HepG2 (cell line): ENCODE data around the gene ADGRE2. TPM values are rescaled to one million over a fixed set of nuclear protein-coding genes. Genes with fewer than 3 reads are reported as not detected.

Experiments
- ATAC-seq: fragments of 200-7000 bp; cut with Tn5 transposase; 3 replicates; pipeline ENCODE4 v1.9.1; 2020; ENCODE audit warnings: mild to moderate bottlenecking, moderate library complexity
- BruUV-seq: library from RNA; stranded (reverse); fragments of 400-500 nt; replicated peaks from 2 replicates; lab custom pipeline; 2021; lab: Mats Ljungman, UMichigan
- CTCF ChIA-PET: fragments of 300-600 bp; formaldehyde crosslinking; extraction: SDS; loops from one replicate; lab custom pipeline; 2021; ENCODE audit warnings: low total read pairs, inconsistent platforms, low intra/inter-chr PET ratio; lab: Yijun Ruan, JAX
- POLR2A ChIA-PET: fragments of 350-600 bp; sonication (Branson Sonifier 250); formaldehyde crosslinking; loops from one replicate; lab custom pipeline; 2020; ENCODE audit warnings: antibody characterized with exemption, inconsistent platforms; lab: Yijun Ruan, JAX
- DNase-seq: peaks from one replicate; pipeline ENCODE4 v3.0.0-alpha.2; 2015; ENCODE audit warnings: low spot score
- FAIRE-seq: peaks from 3 replicates; lab custom pipeline; 2011; peaks lifted over from hg19 to GRCh38; lab: Jason Lieb, UNC
- H2AFZ ChIP-seq: one replicate; pipeline ENCODE4 v1.6.1; 2011; ENCODE audit warnings: low read length, inconsistent platforms
- H3K27ac ChIP-seq: fragments of 300-600 bp; 3 replicates; pipeline ENCODE4 v1.8.0; 2011; ENCODE audit warnings: mixed run types, mild to moderate bottlenecking, mixed read lengths, low read length, inconsistent platforms; ENCODE audit not compliant: insufficient read depth; ENCODE audit errors: extremely low read length
- H3K27me3 ChIP-seq, 2 experiments: fragments of 200-600 bp in 1 of 2; 2 replicates in 1 of 2; 3 replicates in 1 of 2; pipeline versions ENCODE4 v1.6.0 to v1.8.0; 2011; ENCODE audit warnings: low read length in 2 of 2, mild to moderate bottlenecking in 2 of 2, moderate library complexity in 2 of 2, inconsistent platforms in 1 of 2; ENCODE audit not compliant: insufficient read depth in 2 of 2, control insufficient read depth in 1 of 2
- H3K36me3 ChIP-seq, 2 experiments: fragments of 200-600 bp in 1 of 2; replicated peaks in 1 of 2; 2 replicates in 1 of 2; 3 replicates in 1 of 2; pipeline versions ENCODE4 v1.5.1 to v1.8.0; 2011; ENCODE audit warnings: low read length in 2 of 2, inconsistent platforms in 1 of 2; ENCODE audit not compliant: insufficient read depth in 2 of 2, control insufficient read depth in 1 of 2
- H3K4me1 ChIP-seq: 2 replicates; pipeline ENCODE4 v1.5.1; 2012; ENCODE audit warnings: low read length, inconsistent platforms; ENCODE audit not compliant: insufficient read depth
- H3K4me2 ChIP-seq: 2 replicates; pipeline ENCODE4 v1.6.0; 2011; ENCODE audit warnings: low read depth, low read length, inconsistent platforms
- H3K4me3 ChIP-seq, 3 experiments: fragments of 200-600 bp in 1 of 3; sonication (generic), shearing (Covaris generic) in 1 of 3; replicated peaks in 1 of 3; 2 replicates each; pipeline ENCODE4 v1.5.1; 2011 to 2016; ENCODE audit warnings: low read length in 3 of 3, inconsistent platforms in 2 of 3, low read depth in 2 of 3, mild to moderate bottlenecking in 2 of 3, control low read depth in 1 of 3, mixed read lengths in 1 of 3; ENCODE audit not compliant: insufficient read depth in 1 of 3
- H3K79me2 ChIP-seq: one replicate; pipeline ENCODE4 v1.6.1; 2011; ENCODE audit warnings: low read length, inconsistent platforms; ENCODE audit not compliant: insufficient read depth
- H3K9ac ChIP-seq: 2 replicates; pipeline ENCODE4 v1.6.0; 2011; ENCODE audit warnings: mild to moderate bottlenecking, low read depth, low read length, inconsistent platforms; ENCODE audit not compliant: insufficient read depth
- H3K9me3 ChIP-seq: 2 replicates; pipeline ENCODE4 v1.5.1; 2012; ENCODE audit warnings: mild to moderate bottlenecking, low read length
- H4K20me1 ChIP-seq: 2 replicates; pipeline ENCODE4 v1.6.0; 2011; ENCODE audit warnings: inconsistent platforms, mild to moderate bottlenecking, low read length, moderate library complexity; ENCODE audit not compliant: insufficient read depth
- ATAD3A ChIP-seq: sonication (generic); formaldehyde crosslinking; IDR thresholded peaks from 2 replicates; pipeline ENCODE4 v1.4.0; 2020; ENCODE audit warnings: missing genetic modification reagents
- CHCHD3 ChIP-seq: sonication (generic); formaldehyde crosslinking; IDR thresholded peaks from 2 replicates; pipeline ENCODE4 v1.8.0; 2022; ENCODE audit warnings: mild to moderate bottlenecking, missing genetic modification reagents, moderate library complexity
- EHMT2 ChIP-seq: fragments of 200-600 bp; sonication (generic); IDR thresholded peaks from 2 replicates; pipeline ENCODE4 v1.7.0; 2017; ENCODE audit warnings: antibody characterized with exemption, low read depth, low read length, borderline replicate concordance
- FLYWCH1 ChIP-seq: sonication (generic); formaldehyde crosslinking; IDR thresholded peaks from 2 replicates; pipeline ENCODE4 v1.8.1; 2023; ENCODE audit warnings: mild to moderate bottlenecking, missing genetic modification reagents
- KDM4B ChIP-seq: sonication (generic); formaldehyde crosslinking; IDR thresholded peaks from 2 replicates; pipeline ENCODE4 v1.4.0; 2020; ENCODE audit warnings: missing genetic modification reagents
- NFE2 ChIP-seq: sonication (generic); formaldehyde crosslinking; IDR thresholded peaks from 2 replicates; pipeline ENCODE4 v1.4.0; 2020; ENCODE audit warnings: missing genetic modification reagents
- POLR2A ChIP-seq, 2 experiments: IDR thresholded peaks; 2 replicates each; pipeline ENCODE4 v1.6.1; 2011; ENCODE audit warnings: low read depth in 2 of 2, low read length in 2 of 2, mild to moderate bottlenecking in 1 of 2, moderate library complexity in 1 of 2; ENCODE audit not compliant: insufficient read depth in 1 of 2
- RARA ChIP-seq: IDR thresholded peaks from 2 replicates; pipeline ENCODE4 v1.6.1; 2016; ENCODE audit warnings: missing genetic modification reagents, missing compliant biosample characterization
- STAG1 ChIP-seq: sonication (generic); formaldehyde crosslinking; IDR thresholded peaks from 2 replicates; pipeline ENCODE4 v1.4.0; 2020; ENCODE audit warnings: missing genetic modification reagents
- THAP7 ChIP-seq: sonication (generic); formaldehyde crosslinking; IDR thresholded peaks from 2 replicates; pipeline ENCODE4 v1.8.1; 2023; ENCODE audit warnings: mild to moderate bottlenecking, missing genetic modification reagents
- TOPORS ChIP-seq: sonication (generic); formaldehyde crosslinking; IDR thresholded peaks from 2 replicates; pipeline ENCODE4 v1.8.0; 2023; ENCODE audit warnings: mild to moderate bottlenecking, missing genetic modification reagents
- TP53 ChIP-seq: sonication (generic); formaldehyde crosslinking; conservative IDR thresholded peaks from 2 replicates; pipeline ENCODE4 v1.4.0; 2020; ENCODE audit warnings: missing genetic modification reagents
- UBTF ChIP-seq: sonication (generic); formaldehyde crosslinking; IDR thresholded peaks from 2 replicates; pipeline ENCODE4 v1.4.0; 2020; ENCODE audit warnings: mild to moderate bottlenecking, missing genetic modification reagents
- ZBTB2 ChIP-seq: sonication (generic); formaldehyde crosslinking; IDR thresholded peaks from 2 replicates; pipeline ENCODE4 v1.8.0; 2022; ENCODE audit warnings: low read depth, missing genetic modification reagents
- ZBTB4 ChIP-seq: sonication (generic); formaldehyde crosslinking; IDR thresholded peaks from 2 replicates; pipeline ENCODE4 v1.4.0; 2020; ENCODE audit warnings: missing genetic modification reagents, mild to moderate bottlenecking, borderline replicate concordance
- ZNF34 ChIP-seq: sonication (generic); formaldehyde crosslinking; IDR thresholded peaks from 2 replicates; pipeline ENCODE4 v1.4.0; 2020; ENCODE audit warnings: mild to moderate bottlenecking, missing genetic modification reagents, borderline replicate concordance
- ZNF614 ChIP-seq: IDR thresholded peaks from 2 replicates; pipeline ENCODE4 v1.6.1; 2018; ENCODE audit warnings: missing biosample characterization, missing genetic modification reagents, inconsistent platforms, borderline replicate concordance
- ZNF75D ChIP-seq: sonication (generic); formaldehyde crosslinking; IDR thresholded peaks from 2 replicates; pipeline ENCODE4 v1.8.1; 2023; ENCODE audit warnings: missing genetic modification reagents, mild to moderate bottlenecking, borderline replicate concordance
- WGBS: methylation state at CpG from one replicate; pipeline ENCODE4 v1.1.6; 2017; ENCODE audit warnings: low lambda C conversion rate; 5-methylcytosine and 5-hydroxymethylcytosine counted together
- in situ Hi-C: cut with HindIII; loops from 2 replicates; pipeline ENCODE4 v1.10.0; 2017; ENCODE audit warnings: low pct_unique_long_range_greater_than_20kb; ENCODE audit not compliant: extremely low pct_ligation_motif_present
- intact Hi-C: fragments of 100-400 bp; cut with micrococcal nuclease; formaldehyde crosslinking; loops from one replicate; pipeline ENCODE4 v1.10.0; 2022; ENCODE audit not compliant: unreplicated experiment
- polyA plus RNA-seq, 8 experiments: library from polyadenylated mRNA; depleted of rRNA in 3 of 8; stranded (reverse) in 7 of 8; unstranded in 1 of 8; fragments of >200 nt; fragmentation: Illumina TruSeq in 4 of 8; extraction: Trizol in 4 of 8; gene quantifications; 2 replicates each; pipeline versions ENCODE4 v1.2.1 to v1.2.3, GENCODE V29; 2011 to 2016; ENCODE audit warnings: low read depth in 4 of 8, missing spikeins in 1 of 8, mixed read lengths in 1 of 8; ENCODE audit not compliant: insufficient read depth in 1 of 8
- total RNA-seq, 5 experiments: library from RNA; depleted of rRNA; stranded (reverse); fragments of >200 nt; fragmentation: Illumina TruSeq; extraction: Trizol; gene quantifications; 2 replicates each; pipeline ENCODE4 v1.2.3, GENCODE V29; 2016; ENCODE audit warnings: low read depth in 1 of 5

ADGRE2 gene
- total and polyA plus RNA-seq, 2 of the 13 experiments (the other 11 are each of a cell fraction or from before 2014, with no cell fraction given) = 0.04 TPM; not detected in 1

GRCh38 chr19:14767466-14767971, 10.8 kb downstream of the ADGRE2 start:
- FAIRE-seq (no peak), DNase-seq (no peak), ATAC-seq (no peak)
- no peaks in the 10 kb centered on the region for H3K9me3 ChIP-seq
- H3K9ac ChIP-seq = no peak overlapping the region
- no TSS peak for BruUV-seq
- no peaks in the 10 kb centered on the region for H4K20me1 ChIP-seq
- H3K4me2 ChIP-seq = no peak overlapping the region
- H3K27me3 ChIP-seq = peaks cover 0 to 2% of the 10 kb centered on the region in 2 experiments; a peak in 2 of 5 replicates
- no peak for TF ChIP-seq THAP7 (CRISPR knock-in tag)
- no peak for TF ChIP-seq ZBTB4
- no peak for TF ChIP-seq TOPORS
- no peak for TF ChIP-seq TP53 (CRISPR knock-in tag)
- no peak for TF ChIP-seq ATAD3A (CRISPR knock-in tag)
- TF ChIP-seq KDM4B = no peak
- no peak for TF ChIP-seq UBTF (CRISPR knock-in tag)
- no peak for TF ChIP-seq STAG1 (CRISPR knock-in tag)
- TF ChIP-seq ZNF34 = no peak
- no peak for TF ChIP-seq POLR2A (IDR thresholded peaks at IDR 0.05; ENCODE audit: insufficient read depth in 1 of 2, low read depth in 2 of 2, low read length in 2 of 2)
- no peak for TF ChIP-seq RARA (CRISPR knock-in tag)
- TF ChIP-seq ZNF75D (CRISPR knock-in tag) = no peak
- no peak for TF ChIP-seq EHMT2
- no peak for TF ChIP-seq FLYWCH1
- no peak for TF ChIP-seq NFE2 (CRISPR knock-in tag)
- no peak for TF ChIP-seq ZNF614 (CRISPR knock-in tag)
- no peak for TF ChIP-seq ZBTB2 (CRISPR knock-in tag)
- no peak for TF ChIP-seq CHCHD3 (CRISPR knock-in tag)
- H3K27ac ChIP-seq = no peak overlapping the region
- no peaks in the 10 kb centered on the region for H3K4me1 ChIP-seq
- CTCF ChIA-PET = no interaction called here
- no peaks in the 10 kb centered on the region for H3K36me3 ChIP-seq
- in situ Hi-C loops (no loop called here), intact Hi-C loops (no loop called here)
- H3K4me3 ChIP-seq = no peak overlapping the region
- H2AFZ ChIP-seq = no peak overlapping the region
- no peaks in the 10 kb centered on the region for H3K79me2 ChIP-seq
- POLR2A ChIA-PET = no interaction called here
- WGBS = 0% methylated on average over 2 of the region's 2 CpGs
